Fibroblast of pulmonary artery (primary cell): ENCODE measurements around the gene SERPINA10.
"Not testable (repeated sequence)": the region's sequence is repeated elsewhere in the genome, so short reads cannot be mapped to it uniquely, and the experiment has no call there.

ENCODE experiments used
- DNase-seq: peaks from one replicate; pipeline ENCODE4 v3.0.0-alpha.2; 2010; ENCODE audit warnings: low read depth
- H3K4me3 ChIP-seq: replicated peaks from 2 replicates; pipeline ENCODE4 v1.5.1; 2011; ENCODE audit warnings: low read depth, mild to moderate bottlenecking, control low read depth, low read length, moderate library complexity
- CTCF ChIP-seq: IDR thresholded peaks from 2 replicates; pipeline ENCODE4 v1.5.1; 2011; ENCODE audit warnings: mild to moderate bottlenecking, control low read depth, low read length, inconsistent platforms; ENCODE audit errors: missing control alignments

SERPINA10 gene

GRCh38 chr14:94285158-94285557 lies 7.9 kb downstream of the SERPINA10 start:
- TF ChIP-seq CTCF: no peak
- DNase-seq: no peak
- no peak overlapping the region for H3K4me3 ChIP-seq

GRCh38 chr14:94284221-94284620 lies 8.8 kb downstream of the SERPINA10 start:
- H3K4me3 ChIP-seq: no peak overlapping the region
- DNase-seq: no peak
- TF ChIP-seq CTCF: no peak

GRCh38 chr14:94282991-94283723 lies 9.9 kb downstream of the SERPINA10 start:
- DNase-seq: no peak
- TF ChIP-seq CTCF: no peak
- H3K4me3 ChIP-seq: no peak overlapping the region

GRCh38 chr14:94278731-94279130 lies 14.3 kb downstream of the SERPINA10 start:
- DNase-seq: no peak
- no peak overlapping the region for H3K4me3 ChIP-seq
- TF ChIP-seq CTCF: no peak

GRCh38 chr14:94276898-94277561 lies 16.0 kb downstream of the SERPINA10 start:
- DNase-seq, H3K4me3 ChIP-seq: not testable (repeated sequence)

GRCh38 chr14:94269156-94269555 lies 23.9 kb downstream of the SERPINA10 start:
- TF ChIP-seq CTCF: no peak
- H3K4me3 ChIP-seq: no peak overlapping the region
- no peak for DNase-seq

- H3K4me3 ChIP-seq, DNase-seq: not testable (repeated sequence)
These were observed 24.5 kb downstream of the SERPINA10 start for GRCh38 chr14:94268582-94268981.

GRCh38 chr14:94267352-94267751 lies 25.7 kb downstream of the SERPINA10 start:
- TF ChIP-seq CTCF: no peak
- H3K4me3 ChIP-seq: no peak overlapping the region
- no peak for DNase-seq

- H3K4me3 ChIP-seq, DNase-seq: not testable (repeated sequence)
These were observed 28.9 kb downstream of the SERPINA10 start for GRCh38 chr14:94264195-94264594.
